Upper lobe of left lung (tissue), 6 donors: Measurements from ENCODE around the gene DNAJB8. TPM values are rescaled to one million over a fixed set of nuclear protein-coding genes. Genes with fewer than 3 reads are reported as not detected.

Experiments used
- ATAC-seq, 2 donors: fragments of 200-7000 bp; cut with Tn5 transposase; one replicate each; pipeline ENCODE4 v1.9.1; 2022; ENCODE audit warnings: mild to moderate bottlenecking in 2 of 2, moderate library complexity in 2 of 2; ENCODE audit not compliant: low FRiP score in 2 of 2
- DNase-seq, 2 donors: peaks; one replicate each; pipeline ENCODE4 v3.0.0-alpha.2; 2019 to 2020
- H3K27ac ChIP-seq, 4 donors: fragments of 200-600 bp; sonication (generic); one replicate each; pipeline ENCODE4 v1.5.1; 2016 to 2019
- H3K27me3 ChIP-seq, 4 donors: fragments of 200-600 bp; sonication (generic); one replicate each; pipeline ENCODE4 v1.5.1; 2017 to 2019
- H3K36me3 ChIP-seq, 4 donors: fragments of 200-600 bp; sonication (generic); one replicate each; pipeline ENCODE4 v1.5.1; 2016 to 2019
- H3K4me1 ChIP-seq, 4 donors: fragments of 200-600 bp; sonication (generic); one replicate each; pipeline ENCODE4 v1.5.1; 2018 to 2019
- H3K4me3 ChIP-seq, 4 donors: fragments of 200-600 bp; sonication (generic); one replicate each; pipeline ENCODE4 v1.5.1; 2017 to 2019; ENCODE audit warnings: mild to moderate bottlenecking in 2 of 4, moderate library complexity in 1 of 4
- H3K9me3 ChIP-seq, 4 donors: fragments of 200-600 bp; sonication (generic); one replicate each; pipeline ENCODE4 v1.5.1; 2018 to 2019
- EP300 ChIP-seq, 4 donors: sonication (generic); formaldehyde crosslinking; IDR thresholded peaks; one replicate each; pipeline ENCODE4 v1.5.1; 2017; ENCODE audit warnings: antibody characterized with exemption in 4 of 4, control low read depth in 2 of 4
- POLR2A ChIP-seq, 4 donors: fragments of 450-650 bp; IDR thresholded peaks; one replicate each; pipeline ENCODE4 v1.5.1; 2016 to 2017; ENCODE audit warnings: antibody characterized with exemption in 4 of 4, mild to moderate bottlenecking in 2 of 4
- POLR2AphosphoS5 ChIP-seq, 2 donors: sonication (generic); formaldehyde crosslinking; IDR thresholded peaks; one replicate each; pipeline ENCODE4 v1.5.1; 2017; ENCODE audit warnings: antibody characterized with exemption in 2 of 2
- WGBS, 2 donors: methylation state at CpG; one replicate each; pipeline ENCODE4 v1.1.5; 2017 to 2018; 5-methylcytosine and 5-hydroxymethylcytosine counted together
- total RNA-seq, 6 donors: library from RNA; depleted of rRNA in 4 of 6; stranded (reverse); fragments of >200 nt in 4 of 6; gene quantifications; one replicate each; pipeline versions ENCODE4 v1.1.0 to v1.2.1, GENCODE V29; 2016 to 2021
- TF ChIP-seq, protein P1 (sequence below), 6 experiments: fragments of 450-650 bp in 4 of 6; fragments of 200-600 bp in 2 of 6; sonication (generic) in 2 of 6; IDR thresholded peaks; one replicate each; pipeline ENCODE4 v1.5.1; 2016 to 2019; ENCODE audit warnings: antibody characterized with exemption in 6 of 6
- donor health status: DM: no; HTN: no; CAD: no; lungs with moderate emphysema.
- donor health status: DM: no; HTN: yes; CAD: no; lungs with severe emphysema.

Gene DNAJB8
- total RNA-seq, 6 donors from 2014 or later, result not detected

DNA sequence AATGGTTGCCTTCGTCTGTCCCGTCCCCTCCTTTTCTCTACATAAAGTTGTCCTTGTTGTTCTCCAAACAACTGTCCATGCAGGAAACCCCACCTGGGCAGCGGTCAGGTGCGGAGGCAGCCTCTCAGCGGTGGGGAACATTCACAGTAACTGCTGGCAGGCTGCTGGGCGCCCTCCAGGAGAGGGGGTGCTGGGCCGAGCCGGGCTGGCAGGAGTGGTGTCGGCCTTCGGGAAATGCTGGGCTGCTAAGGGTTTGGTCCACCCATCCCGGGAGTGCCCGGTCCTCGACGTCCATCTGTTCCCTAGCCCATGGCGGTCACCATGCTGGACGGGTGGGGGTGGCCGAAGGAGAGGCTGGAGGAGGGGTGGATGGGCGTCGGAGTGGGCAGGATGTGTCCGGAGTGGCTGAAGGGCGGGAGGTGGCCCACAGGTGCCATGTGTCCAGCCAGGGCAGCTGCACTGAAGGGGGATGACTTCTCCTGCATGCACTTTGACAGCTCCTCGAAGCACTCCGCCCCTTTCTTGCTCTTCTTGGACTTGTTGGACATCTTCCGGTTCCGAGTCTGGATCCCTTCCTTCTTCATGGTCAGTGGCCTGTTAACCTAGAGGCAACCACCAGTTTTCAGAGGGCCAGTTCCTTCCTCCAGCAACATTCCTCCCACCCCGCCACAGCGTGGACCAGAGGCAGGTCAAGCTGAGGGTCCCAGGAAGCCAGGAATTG, 14.2 kb upstream of the DNAJB8 start:
- H3K27ac ChIP-seq, result peak overlapping the region; percentile 53 to 94 (median 90)
- H3K27me3 ChIP-seq, result peaks cover 0 to 46% (median 21%) of the 10 kb centered on the region in 4 donors
- ATAC-seq, result no peak
- H3K9me3 ChIP-seq, result no peaks in the 10 kb centered on the region
- peaks cover 0 to 42% (median 2%) of the 10 kb centered on the region in 4 donors for H3K36me3 ChIP-seq
- TF ChIP-seq POLR2A (IDR thresholded peaks at IDR 0.05), result no peak
- TF ChIP-seq, protein P1, sequence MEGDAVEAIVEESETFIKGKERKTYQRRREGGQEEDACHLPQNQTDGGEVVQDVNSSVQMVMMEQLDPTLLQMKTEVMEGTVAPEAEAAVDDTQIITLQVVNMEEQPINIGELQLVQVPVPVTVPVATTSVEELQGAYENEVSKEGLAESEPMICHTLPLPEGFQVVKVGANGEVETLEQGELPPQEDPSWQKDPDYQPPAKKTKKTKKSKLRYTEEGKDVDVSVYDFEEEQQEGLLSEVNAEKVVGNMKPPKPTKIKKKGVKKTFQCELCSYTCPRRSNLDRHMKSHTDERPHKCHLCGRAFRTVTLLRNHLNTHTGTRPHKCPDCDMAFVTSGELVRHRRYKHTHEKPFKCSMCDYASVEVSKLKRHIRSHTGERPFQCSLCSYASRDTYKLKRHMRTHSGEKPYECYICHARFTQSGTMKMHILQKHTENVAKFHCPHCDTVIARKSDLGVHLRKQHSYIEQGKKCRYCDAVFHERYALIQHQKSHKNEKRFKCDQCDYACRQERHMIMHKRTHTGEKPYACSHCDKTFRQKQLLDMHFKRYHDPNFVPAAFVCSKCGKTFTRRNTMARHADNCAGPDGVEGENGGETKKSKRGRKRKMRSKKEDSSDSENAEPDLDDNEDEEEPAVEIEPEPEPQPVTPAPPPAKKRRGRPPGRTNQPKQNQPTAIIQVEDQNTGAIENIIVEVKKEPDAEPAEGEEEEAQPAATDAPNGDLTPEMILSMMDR (IDR thresholded peaks at IDR 0.05), result no peak
- no peak for TF ChIP-seq EP300 (IDR thresholded peaks at IDR 0.05)
- TF ChIP-seq POLR2AphosphoS5 (IDR thresholded peaks at IDR 0.05), result no peak
- 59 to 65% methylated on average over 24 to 26 of the region's 27 CpGs for WGBS, 2 donors
- DNase-seq, result peak in 1 of 2 donors; percentile 77
- peak overlapping the region in 1 of 4 donors; percentile 69 for H3K4me3 ChIP-seq
- peaks cover 18 to 33% (median 26%) of the 10 kb centered on the region in 4 donors for H3K4me1 ChIP-seq

DNA sequence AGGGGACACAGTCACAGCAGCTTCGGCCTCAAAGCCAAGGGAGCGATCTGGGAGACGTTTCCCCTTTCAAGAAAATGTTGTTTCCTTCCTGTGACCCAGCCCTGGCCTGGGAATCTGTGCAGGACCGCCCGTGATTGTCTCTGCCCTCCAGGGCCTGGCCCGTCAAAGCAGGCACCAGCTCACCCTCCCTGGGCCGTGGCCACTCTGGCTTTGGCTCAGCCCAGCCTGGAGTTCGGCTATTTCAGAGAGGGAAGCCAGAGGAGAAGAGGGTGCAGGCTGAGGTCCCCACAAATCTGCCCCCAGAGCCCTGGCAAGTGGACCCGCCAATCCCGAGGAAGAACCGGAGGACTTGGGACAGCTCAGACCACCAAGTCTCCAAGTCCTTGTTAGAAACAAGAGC, 13.6 kb upstream of the DNAJB8 start:
- TF ChIP-seq POLR2AphosphoS5 (IDR thresholded peaks at IDR 0.05), result peak; percentile 11 to 43
- TF ChIP-seq, protein P1 (IDR thresholded peaks at IDR 0.05), result no peak
- 41 to 61% methylated on average over 9 to 11 of the region's 11 CpGs for WGBS, 2 donors
- Histone ChIP-seq H3K4me3 (peak overlapping the region in 1 of 4 donors; percentile 69), H3K9me3 (no peaks in the 10 kb centered on the region), H3K27ac (peak overlapping the region in 3 of 4 donors; percentile 89 to 94 (median 90)), H3K36me3 (peaks cover 0 to 37% (median 0%) of the 10 kb centered on the region in 4 donors), H3K4me1 (peaks cover 18 to 33% (median 26%) of the 10 kb centered on the region in 4 donors), H3K27me3 (peaks cover 0 to 40% (median 18%) of the 10 kb centered on the region in 4 donors)
- ATAC-seq (no peak), DNase-seq (peak in 1 of 2 donors; percentile 52)

DNA sequence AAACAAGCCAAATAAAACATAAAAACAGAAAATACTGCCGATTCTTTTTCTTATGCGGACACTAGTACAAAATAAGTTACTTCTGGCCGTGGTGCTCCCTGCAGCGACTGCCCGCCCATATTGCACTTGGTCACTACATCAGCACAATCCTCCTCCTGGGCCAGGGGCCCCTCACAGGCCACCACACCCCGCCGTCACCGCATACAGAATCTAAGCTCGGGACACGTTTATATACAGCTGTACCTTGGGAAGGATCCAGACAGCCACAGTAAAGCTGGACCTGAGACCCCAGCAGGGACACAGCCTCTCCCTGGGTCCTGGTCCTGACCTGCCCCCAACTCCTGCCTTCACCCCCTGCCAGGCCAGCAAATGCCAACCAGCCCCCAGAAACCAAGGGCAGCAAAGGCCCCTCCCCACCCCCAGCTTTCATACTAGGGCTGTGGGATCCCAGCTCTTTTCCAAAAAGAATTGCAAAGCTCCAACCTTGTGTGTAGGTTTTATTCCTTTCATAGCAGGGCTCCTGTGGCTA, 12.9 kb upstream of the DNAJB8 start:
- DNase-seq (no peak), ATAC-seq (no peak)
- TF ChIP-seq POLR2AphosphoS5 (IDR thresholded peaks at IDR 0.05) (no peak), EP300 (IDR thresholded peaks at IDR 0.05) (no peak), POLR2A (IDR thresholded peaks at IDR 0.05) (no peak)
- TF ChIP-seq, protein P1 (IDR thresholded peaks at IDR 0.05), result no peak
- H3K27me3 ChIP-seq, result peaks cover 0 to 33% (median 16%) of the 10 kb centered on the region in 4 donors
- H3K4me3 ChIP-seq, result peak overlapping the region in 1 of 4 donors; percentile 6
- peaks cover 0 to 33% (median 0%) of the 10 kb centered on the region in 4 donors for H3K36me3 ChIP-seq
- peaks cover 18 to 33% (median 26%) of the 10 kb centered on the region in 4 donors for H3K4me1 ChIP-seq
- H3K9me3 ChIP-seq, result no peaks in the 10 kb centered on the region
- peak overlapping the region in 2 of 4 donors; percentile 42 to 89 for H3K27ac ChIP-seq
- WGBS, 2 donors, result 74 to 82% methylated on average over 8 to 10 of the region's 10 CpGs

DNA sequence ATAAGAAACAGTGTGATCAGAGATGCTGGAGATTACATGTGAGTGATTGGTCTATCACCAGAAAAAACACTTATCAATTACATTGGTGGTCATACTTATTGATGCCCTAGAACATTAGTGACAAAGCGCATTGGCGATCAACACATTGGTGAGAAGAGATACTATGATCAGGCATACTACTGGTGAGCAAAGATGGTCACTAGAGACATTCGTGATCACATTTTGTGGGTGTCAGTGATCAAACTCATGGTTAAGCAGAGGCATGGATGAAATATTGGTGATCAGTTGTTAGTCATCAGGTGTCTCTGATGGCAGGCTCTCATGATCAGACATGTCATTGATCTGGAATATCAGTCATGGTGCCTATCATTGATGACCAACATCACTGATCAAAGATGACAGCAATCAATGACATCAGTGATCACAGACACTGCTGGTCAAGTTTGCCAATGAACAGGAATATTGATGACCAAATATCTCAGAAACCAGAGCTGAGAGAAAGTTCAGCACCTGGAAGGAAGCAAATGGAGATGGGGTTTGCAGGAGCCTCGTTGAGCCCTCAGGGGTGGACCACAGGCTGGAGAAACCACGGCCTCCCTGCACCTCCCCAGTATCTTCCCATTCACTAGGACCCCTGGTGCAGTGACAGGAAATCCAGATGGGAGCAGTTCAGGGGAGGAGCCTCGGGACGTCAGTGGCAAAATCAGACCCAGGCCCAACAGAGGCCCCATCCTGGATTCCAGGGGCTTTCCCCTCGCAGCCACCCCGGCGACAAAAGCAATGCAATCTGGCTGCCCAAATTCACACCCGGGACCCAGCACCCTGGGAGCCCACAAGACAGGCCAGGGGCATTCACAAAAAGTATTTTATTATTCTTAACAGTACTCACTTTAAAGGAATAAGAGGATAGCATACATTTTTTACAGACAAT, 12.2 kb upstream of the DNAJB8 start:
- 67 to 72% methylated on average over 9 to 11 of the region's 11 CpGs for WGBS, 2 donors
- Histone ChIP-seq H3K27me3 (peaks cover 0 to 26% (median 10%) of the 10 kb centered on the region in 4 donors), H3K4me3 (no peak overlapping the region), H3K27ac (no peak overlapping the region), H3K9me3 (no peaks in the 10 kb centered on the region), H3K4me1 (peaks cover 17 to 31% (median 26%) of the 10 kb centered on the region in 4 donors), H3K36me3 (peaks cover 0 to 26% (median 0%) of the 10 kb centered on the region in 4 donors)
- TF ChIP-seq, protein P1 (IDR thresholded peaks at IDR 0.05), result no peak
- no peak for TF ChIP-seq EP300 (IDR thresholded peaks at IDR 0.05)
- DNase-seq, result no peak
- ATAC-seq, result no peak
